DND-41 (cell line): ENCODE measurements around the gene GNAZ.

Experiments
- ATAC-seq: fragments of 200-7000 bp; cut with Tn5 transposase; 3 replicates; pipeline ENCODE4 v1.9.1; 2021; ENCODE audit warnings: low read depth; ENCODE audit not compliant: insufficient read depth
- DNase-seq: peaks from one replicate; pipeline ENCODE4 v3.0.0-alpha.2; 2020
- H2AFZ ChIP-seq: 2 replicates; pipeline ENCODE4 v1.6.0; 2012; ENCODE audit warnings: low read depth, low read length
- H3K27ac ChIP-seq: 2 replicates; pipeline ENCODE4 v1.5.1; 2012; ENCODE audit warnings: low read length, inconsistent platforms
- H3K27me3 ChIP-seq: fragments of 200-600 bp; sonication (generic); 2 replicates; pipeline ENCODE4 v1.6.0; 2012; ENCODE audit warnings: low read length, mild to moderate bottlenecking, inconsistent platforms; ENCODE audit not compliant: insufficient read depth, poor library complexity
- H3K36me3 ChIP-seq: 2 replicates; pipeline ENCODE4 v1.5.1; 2012; ENCODE audit warnings: low read length, inconsistent platforms; ENCODE audit not compliant: insufficient read depth
- H3K4me1 ChIP-seq: 2 replicates; pipeline ENCODE4 v1.5.1; 2012; ENCODE audit warnings: mild to moderate bottlenecking, low read length; ENCODE audit not compliant: insufficient read depth
- H3K4me2 ChIP-seq: 2 replicates; pipeline ENCODE4 v1.6.0; 2012; ENCODE audit warnings: mild to moderate bottlenecking, moderate library complexity, low read length, inconsistent platforms; ENCODE audit not compliant: insufficient read depth
- H3K4me3 ChIP-seq, 2 experiments: fragments of 200-600 bp in 1 of 2; shearing (Covaris generic) in 1 of 2; 2 replicates each; pipeline ENCODE4 v1.5.1; 2012 to 2016; ENCODE audit warnings: inconsistent platforms in 2 of 2, low read length in 2 of 2, mild to moderate bottlenecking in 2 of 2, low read depth in 1 of 2, moderate library complexity in 1 of 2
- H3K79me2 ChIP-seq: 2 replicates; pipeline ENCODE4 v1.6.0; 2012; ENCODE audit warnings: low read length, inconsistent platforms; ENCODE audit not compliant: insufficient read depth
- H3K9ac ChIP-seq: 2 replicates; pipeline ENCODE4 v1.6.0; 2012; ENCODE audit warnings: low read depth, mild to moderate bottlenecking, inconsistent platforms, low read length, moderate library complexity
- H3K9me3 ChIP-seq: 2 replicates; pipeline ENCODE4 v1.5.1; 2012; ENCODE audit warnings: low read length, moderate library complexity, mild to moderate bottlenecking, inconsistent platforms; ENCODE audit not compliant: insufficient read depth, severe bottlenecking
- H4K20me1 ChIP-seq: 2 replicates; pipeline ENCODE4 v1.6.0; 2012; ENCODE audit warnings: low read length; ENCODE audit not compliant: insufficient read depth
- CTCF ChIP-seq: IDR thresholded peaks from 2 replicates; pipeline ENCODE4 v1.5.1; 2012; ENCODE audit warnings: borderline replicate concordance, low read length, moderate library complexity, mild to moderate bottlenecking; ENCODE audit not compliant: poor library complexity, severe bottlenecking; ENCODE audit errors: extremely low read depth
- EZH2 ChIP-seq: IDR thresholded peaks from 3 replicates; pipeline ENCODE4 v1.6.1; 2012; ENCODE audit warnings: borderline replicate concordance, low read depth, mild to moderate bottlenecking, moderate library complexity, low read length, inconsistent platforms; ENCODE audit not compliant: severe bottlenecking

GNAZ gene

GRCh38 chr22:23076896-23077572 lies 6.7 kb downstream of the GNAZ start:
- H3K36me3 ChIP-seq = no peaks in the 10 kb centered on the region
- no peak for DNase-seq
- no peak overlapping the region for H3K4me2 ChIP-seq
- H3K27me3 ChIP-seq = no peaks in the 10 kb centered on the region
- H3K4me1 ChIP-seq = peaks cover 7% of the 10 kb centered on the region
- no peaks in the 10 kb centered on the region for H3K9me3 ChIP-seq
- H3K27ac ChIP-seq = no peak overlapping the region
- TF ChIP-seq CTCF (no peak), EZH2 (no peak)
- H3K9ac ChIP-seq = no peak overlapping the region
- no peak overlapping the region for H2AFZ ChIP-seq
- ATAC-seq = no peak
- peaks cover 7% of the 10 kb centered on the region; the same call in 1 of the 2 replicates for H4K20me1 ChIP-seq
- no peaks in the 10 kb centered on the region for H3K79me2 ChIP-seq
- no peak overlapping the region for H3K4me3 ChIP-seq

- Histone ChIP-seq H3K27me3 (no peaks in the 10 kb centered on the region), H3K27ac (no peak overlapping the region), H2AFZ (no peak overlapping the region), H3K4me1 (peaks cover 7% of the 10 kb centered on the region), H3K36me3 (no peaks in the 10 kb centered on the region), H4K20me1 (peaks cover 7% of the 10 kb centered on the region; the same call in 1 of the 2 replicates), H3K4me2 (no peak overlapping the region), H3K79me2 (no peaks in the 10 kb centered on the region), H3K4me3 (no peak overlapping the region), H3K9me3 (no peaks in the 10 kb centered on the region), H3K9ac (no peak overlapping the region)
- TF ChIP-seq EZH2 (no peak), CTCF (no peak)
- ATAC-seq = no peak
- DNase-seq = no peak
Measured at GRCh38 chr22:23077627-23078461, 7.5 kb downstream of the GNAZ start.

- Histone ChIP-seq H3K4me1 (peaks cover 7% of the 10 kb centered on the region), H3K27ac (no peak overlapping the region), H4K20me1 (peaks cover 8% of the 10 kb centered on the region; the same call in 1 of the 2 replicates), H3K79me2 (no peaks in the 10 kb centered on the region), H3K9me3 (no peaks in the 10 kb centered on the region), H3K27me3 (no peaks in the 10 kb centered on the region), H3K36me3 (no peaks in the 10 kb centered on the region), H2AFZ (no peak overlapping the region), H3K4me2 (no peak overlapping the region), H3K4me3 (no peak overlapping the region), H3K9ac (no peak overlapping the region)
- DNase-seq = no peak
- TF ChIP-seq EZH2 (no peak), CTCF (no peak)
- no peak for ATAC-seq
Measured at GRCh38 chr22:23078462-23078787, 8.1 kb downstream of the GNAZ start.
